Upper lobe of left lung (tissue), 4 donors: ENCODE measurements around the gene PPIA.

Experiments
- CTCF ChIP-seq, 6 experiments: fragments of 450-650 bp in 4 of 6; fragments of 200-600 bp in 2 of 6; sonication (generic) in 2 of 6; IDR thresholded peaks; one replicate each; pipeline ENCODE4 v1.5.1; 2016 to 2019; ENCODE audit warnings: antibody characterized with exemption in 6 of 6
- POLR2A ChIP-seq, 4 donors: fragments of 450-650 bp; IDR thresholded peaks; one replicate each; pipeline ENCODE4 v1.5.1; 2016 to 2017; ENCODE audit warnings: antibody characterized with exemption in 4 of 4, mild to moderate bottlenecking in 2 of 4
- POLR2AphosphoS5 ChIP-seq, 2 donors: sonication (generic); formaldehyde crosslinking; IDR thresholded peaks; one replicate each; pipeline ENCODE4 v1.5.1; 2017; ENCODE audit warnings: antibody characterized with exemption in 2 of 2

- TF ChIP-seq POLR2A (IDR thresholded peaks at IDR 0.05) (no peak), CTCF (IDR thresholded peaks at IDR 0.05) (no peak), POLR2AphosphoS5 (IDR thresholded peaks at IDR 0.05) (no peak)
Measured at GRCh38 chr7:44791278-44792219, 4.9 kb upstream of the PPIA start.
